ENCODE data around the gene ZIC5. TPM values are rescaled to one million over a fixed set of nuclear protein-coding genes. Genes with fewer than 3 reads are reported as not detected.

Gene ZIC5
- total and polyA plus RNA-seq, 11 donors = not detected

GRCh38 chr13:99989276-99990125 lies 17.9 kb upstream of the ZIC5 start:
- peaks cover 0 to 23% (median 0%) of the 10 kb centered on the region in 12 donors for H3K4me1 ChIP-seq
- intact Hi-C loops (cut with DNase I) = no loop called here
- H3K9me3 ChIP-seq = no peaks in the 10 kb centered on the region
- H3K36me3 ChIP-seq = no peaks in the 10 kb centered on the region
- no peak overlapping the region for H3K27ac ChIP-seq
- DNase-seq = no peak
- 6 to 11% (median 8%) methylated on average over 34 to 42 of the region's 42 CpGs for WGBS, 4 donors
- ATAC-seq = no peak
- TF ChIP-seq, protein P1, sequence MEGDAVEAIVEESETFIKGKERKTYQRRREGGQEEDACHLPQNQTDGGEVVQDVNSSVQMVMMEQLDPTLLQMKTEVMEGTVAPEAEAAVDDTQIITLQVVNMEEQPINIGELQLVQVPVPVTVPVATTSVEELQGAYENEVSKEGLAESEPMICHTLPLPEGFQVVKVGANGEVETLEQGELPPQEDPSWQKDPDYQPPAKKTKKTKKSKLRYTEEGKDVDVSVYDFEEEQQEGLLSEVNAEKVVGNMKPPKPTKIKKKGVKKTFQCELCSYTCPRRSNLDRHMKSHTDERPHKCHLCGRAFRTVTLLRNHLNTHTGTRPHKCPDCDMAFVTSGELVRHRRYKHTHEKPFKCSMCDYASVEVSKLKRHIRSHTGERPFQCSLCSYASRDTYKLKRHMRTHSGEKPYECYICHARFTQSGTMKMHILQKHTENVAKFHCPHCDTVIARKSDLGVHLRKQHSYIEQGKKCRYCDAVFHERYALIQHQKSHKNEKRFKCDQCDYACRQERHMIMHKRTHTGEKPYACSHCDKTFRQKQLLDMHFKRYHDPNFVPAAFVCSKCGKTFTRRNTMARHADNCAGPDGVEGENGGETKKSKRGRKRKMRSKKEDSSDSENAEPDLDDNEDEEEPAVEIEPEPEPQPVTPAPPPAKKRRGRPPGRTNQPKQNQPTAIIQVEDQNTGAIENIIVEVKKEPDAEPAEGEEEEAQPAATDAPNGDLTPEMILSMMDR (IDR thresholded peaks at IDR 0.05) = no peak
- TF ChIP-seq POLR2A (IDR thresholded peaks at IDR 0.05) = no peak
- peaks cover 85 to 99% (median 98%) of the 10 kb centered on the region in 9 donors for H3K27me3 ChIP-seq
- H3K4me3 ChIP-seq = no peak overlapping the region

GRCh38 chr13:99988529-99989275 lies 17.1 kb upstream of the ZIC5 start:
- DNase-seq (no peak), ATAC-seq (no peak)
- no peaks in the 10 kb centered on the region for H3K9me3 ChIP-seq
- H3K4me1 ChIP-seq = peaks cover 0 to 23% (median 0%) of the 10 kb centered on the region in 12 donors
- 4 to 11% (median 8%) methylated on average over 18 to 43 of the region's 43 CpGs for WGBS, 4 donors
- intact Hi-C loops (cut with DNase I) = no loop called here
- H3K36me3 ChIP-seq = no peaks in the 10 kb centered on the region
- H3K4me3 ChIP-seq = no peak overlapping the region
- no peak overlapping the region for H3K27ac ChIP-seq
- TF ChIP-seq POLR2A (IDR thresholded peaks at IDR 0.05) = no peak
- TF ChIP-seq, protein P1 (IDR thresholded peaks at IDR 0.05) = no peak
- peaks cover 89 to 99% (median 98%) of the 10 kb centered on the region in 9 donors for H3K27me3 ChIP-seq

GRCh38 chr13:99987154-99988019 lies 15.8 kb upstream of the ZIC5 start:
- Histone ChIP-seq H3K4me1 (peaks cover 0 to 31% (median 0%) of the 10 kb centered on the region in 12 donors), H3K36me3 (no peaks in the 10 kb centered on the region), H3K27ac (no peak overlapping the region), H3K4me3 (peak overlapping the region in 1 of 12 donors; percentile 4), H3K9me3 (peaks cover 0 to 5% (median 0%) of the 10 kb centered on the region in 12 donors), H3K27me3 (peaks cover 89 to 99% (median 98%) of the 10 kb centered on the region in 9 donors)
- intact Hi-C loops (cut with DNase I) = no loop called here
- no peak for DNase-seq
- no peak for ATAC-seq
- TF ChIP-seq POLR2A (IDR thresholded peaks at IDR 0.05) = no peak
- TF ChIP-seq, protein P1 (IDR thresholded peaks at IDR 0.05) = no peak
- 6 to 13% (median 7%) methylated on average over 20 of the region's 20 CpGs for WGBS, 4 donors
